Osteocyte (in vitro differentiated cells): Measurements from ENCODE around the gene ADAM8. TPM values are rescaled to one million over a fixed set of nuclear protein-coding genes. Genes with fewer than 3 reads are reported as not detected.

ENCODE experiments used
- DNase-seq: peaks from one replicate; pipeline ENCODE4 v3.0.0; 2021; ENCODE audit warnings: mixed read lengths; ENCODE audit not compliant: unreplicated experiment; ENCODE audit errors: extremely low spot score
- H3K27ac Mint-ChIP-seq: one replicate; pipeline ENCODE4 v1.8.0; 2021; ENCODE audit warnings: mild to moderate bottlenecking, mixed read lengths; ENCODE audit not compliant: unreplicated experiment
- H3K27me3 Mint-ChIP-seq: one replicate; pipeline ENCODE4 v1.8.0; 2021; ENCODE audit warnings: mixed read lengths; ENCODE audit not compliant: unreplicated experiment
- H3K36me3 Mint-ChIP-seq: one replicate; pipeline ENCODE4 v1.8.0; 2021; ENCODE audit warnings: mixed read lengths; ENCODE audit not compliant: unreplicated experiment
- H3K4me1 Mint-ChIP-seq: one replicate; pipeline ENCODE4 v1.8.0; 2021; ENCODE audit warnings: mixed read lengths; ENCODE audit not compliant: unreplicated experiment
- H3K4me3 Mint-ChIP-seq: one replicate; pipeline ENCODE4 v1.8.0; 2021; ENCODE audit warnings: mild to moderate bottlenecking, moderate library complexity, mixed read lengths; ENCODE audit not compliant: unreplicated experiment
- H3K9me3 Mint-ChIP-seq: one replicate; pipeline ENCODE4 v1.8.0; 2021; ENCODE audit warnings: mixed read lengths; ENCODE audit not compliant: unreplicated experiment
- CTCF ChIP-seq: fragments of 200-600 bp; sonication (generic); IDR thresholded peaks from 2 replicates; pipeline ENCODE4 v1.5.0; 2021; ENCODE audit warnings: antibody characterized with exemption, mild to moderate bottlenecking, moderate library complexity
- total RNA-seq: library from RNA; stranded (reverse); gene quantifications from 2 replicates; pipeline ENCODE4 v1.2.1, GENCODE V29; 2021

Gene ADAM8
- total RNA-seq, 1 donor from 2014 or later, result 2.9 TPM

GRCh38 chr10:133277993-133278576 lies 1.4 kb upstream of the ADAM8 start:
- Mint-ChIP-seq H3K9me3 (no peaks in the 10 kb centered on the region), H3K36me3 (peaks cover 11% of the 10 kb centered on the region), H3K27me3 (no peaks in the 10 kb centered on the region), H3K27ac (no peak overlapping the region), H3K4me3 (no peak overlapping the region), H3K4me1 (peaks cover 17% of the 10 kb centered on the region)
- TF ChIP-seq CTCF, result no peak
- DNase-seq, result no peak

GRCh38 chr10:133277277-133277992 lies 767 bp upstream of the ADAM8 start:
- no peak for TF ChIP-seq CTCF
- Mint-ChIP-seq H3K4me1 (peaks cover 17% of the 10 kb centered on the region), H3K9me3 (no peaks in the 10 kb centered on the region), H3K36me3 (peaks cover 7% of the 10 kb centered on the region), H3K27ac (no peak overlapping the region), H3K4me3 (no peak overlapping the region), H3K27me3 (no peaks in the 10 kb centered on the region)
- DNase-seq, result no peak

- H3K9me3 Mint-ChIP-seq, result no peaks in the 10 kb centered on the region
- peaks cover 17% of the 10 kb centered on the region for H3K4me1 Mint-ChIP-seq
- no peak overlapping the region for H3K27ac Mint-ChIP-seq
- H3K27me3 Mint-ChIP-seq, result no peaks in the 10 kb centered on the region
- no peak overlapping the region for H3K4me3 Mint-ChIP-seq
- TF ChIP-seq CTCF, result no peak
- no peak for DNase-seq
- H3K36me3 Mint-ChIP-seq, result no peaks in the 10 kb centered on the region
These were observed 601 bp downstream of the ADAM8 start for GRCh38 chr10:133276100-133276434.

- Mint-ChIP-seq H3K27me3 (no peaks in the 10 kb centered on the region), H3K4me3 (no peak overlapping the region), H3K36me3 (no peaks in the 10 kb centered on the region), H3K27ac (no peak overlapping the region), H3K4me1 (peaks cover 17% of the 10 kb centered on the region), H3K9me3 (no peaks in the 10 kb centered on the region)
- no peak for TF ChIP-seq CTCF
- no peak for DNase-seq
These were observed 980 bp downstream of the ADAM8 start for GRCh38 chr10:133275684-133276092.

- peaks cover 17% of the 10 kb centered on the region for H3K4me1 Mint-ChIP-seq
These were observed 1.7 kb downstream of the ADAM8 start for GRCh38 chr10:133274751-133275683.

More at GRCh38 chr10:133274751-133275683, 1.7 kb downstream of the ADAM8 start:
- H3K27ac Mint-ChIP-seq, result no peak overlapping the region
- H3K9me3 Mint-ChIP-seq, result no peaks in the 10 kb centered on the region
- no peak overlapping the region for H3K4me3 Mint-ChIP-seq
- no peak for TF ChIP-seq CTCF
- H3K27me3 Mint-ChIP-seq, result no peaks in the 10 kb centered on the region
- no peaks in the 10 kb centered on the region for H3K36me3 Mint-ChIP-seq
- no peak for DNase-seq
